Measurements from ENCODE around the gene PI4KA.
"Not testable (repeated sequence)": the region's sequence is repeated elsewhere in the genome, so short reads cannot be mapped to it uniquely, and the experiment has no call there.

PI4KA gene

GRCh38 chr22:20748082-20748481, 110.5 kb downstream of the PI4KA start:
- DNase-seq (ENCODE audit: low read depth): no peak

- no peak for DNase-seq (ENCODE audit: low read depth)
These were observed 111.4 kb downstream of the PI4KA start for GRCh38 chr22:20747223-20747622.

- DNase-seq (ENCODE audit: low read depth): no peak
These were observed 112.0 kb downstream of the PI4KA start for GRCh38 chr22:20746431-20747189.

GRCh38 chr22:20745119-20745518, 113.5 kb downstream of the PI4KA start:
- DNase-seq (ENCODE audit: low read depth): no peak

- DNase-seq (ENCODE audit: low read depth): no peak
These were observed 114.2 kb downstream of the PI4KA start for GRCh38 chr22:20744456-20744855.

- DNase-seq (ENCODE audit: low read depth): no peak
These were observed 115.8 kb downstream of the PI4KA start for GRCh38 chr22:20742764-20743163.

GRCh38 chr22:20741634-20742581, 116.7 kb downstream of the PI4KA start:
- DNase-seq (ENCODE audit: low read depth): no peak

- DNase-seq (ENCODE audit: low read depth): no peak
These were observed 117.5 kb downstream of the PI4KA start for GRCh38 chr22:20741008-20741633.

GRCh38 chr22:20740222-20740951, 118.2 kb downstream of the PI4KA start:
- DNase-seq (ENCODE audit: low read depth): no peak

- DNase-seq (ENCODE audit: low read depth): no peak
These were observed 120.1 kb downstream of the PI4KA start for GRCh38 chr22:20738394-20739089.

GRCh38 chr22:20736891-20737290, 121.7 kb downstream of the PI4KA start:
- DNase-seq (ENCODE audit: low read depth): not testable (repeated sequence)

- DNase-seq (ENCODE audit: low read depth): not testable (repeated sequence)
These were observed 123.1 kb downstream of the PI4KA start for GRCh38 chr22:20735356-20736162.

- not testable (repeated sequence) for DNase-seq (ENCODE audit: low read depth)
These were observed 126.2 kb downstream of the PI4KA start for GRCh38 chr22:20732431-20732830.

- DNase-seq (ENCODE audit: low read depth): no peak
These were observed 129.4 kb downstream of the PI4KA start for GRCh38 chr22:20729194-20729593.

- no peak for DNase-seq (ENCODE audit: low read depth)
These were observed 130.0 kb downstream of the PI4KA start for GRCh38 chr22:20728523-20729190.

GRCh38 chr22:20727118-20728015, 131.2 kb downstream of the PI4KA start:
- DNase-seq (ENCODE audit: low read depth): no peak

GRCh38 chr22:20725987-20726558, 132.5 kb downstream of the PI4KA start:
- no peak for DNase-seq (ENCODE audit: low read depth)

GRCh38 chr22:20724676-20725454, 133.7 kb downstream of the PI4KA start:
- no peak for DNase-seq (ENCODE audit: low read depth)
